ENCODE results near the gene NKX2-4. TPM values are rescaled to one million over a fixed set of nuclear protein-coding genes. Genes with fewer than 3 reads are reported as not detected.

Gene NKX2-4
- total RNA-seq, 4 donors from 2014 or later = not detected

DNA sequence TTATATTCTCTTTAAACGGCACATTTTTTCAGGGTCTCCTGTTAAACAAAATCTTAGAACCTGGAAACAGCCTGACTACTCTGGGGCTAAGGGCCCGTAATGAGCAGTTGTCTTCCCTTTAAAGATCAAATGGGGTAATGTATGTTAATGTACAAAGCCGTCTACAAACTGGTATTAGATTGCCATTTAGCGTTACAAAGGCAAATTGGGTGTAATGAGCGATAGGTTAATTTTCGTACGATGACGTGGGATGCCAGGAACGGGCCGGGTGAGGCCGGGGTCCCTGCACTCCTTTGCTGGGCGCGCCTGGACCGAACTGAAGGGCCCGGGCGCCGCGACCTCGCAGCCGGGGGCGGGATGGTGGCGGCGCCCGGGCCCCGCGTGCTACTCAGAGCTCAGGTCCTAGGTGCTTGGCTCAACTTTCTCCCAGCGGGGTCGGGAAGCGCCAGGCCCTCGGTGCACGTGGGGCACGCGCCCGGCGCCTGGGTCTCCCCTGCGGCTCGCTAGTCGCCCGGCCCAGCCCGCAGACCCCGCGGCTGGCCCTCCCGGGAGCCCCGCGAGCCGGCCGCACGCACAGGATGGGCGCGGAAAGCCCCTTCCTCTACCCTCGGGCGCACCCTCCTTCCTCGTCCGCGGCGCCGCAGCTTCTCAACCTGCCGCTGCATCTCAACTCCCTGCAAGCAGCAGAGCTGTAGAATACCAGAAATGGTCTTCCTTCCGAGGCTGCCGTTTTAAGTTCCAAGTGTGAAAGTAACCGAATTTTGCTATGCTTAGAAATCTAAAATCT, 5.9 kb downstream of the NKX2-4 start:
- no peak overlapping the region for H3K4me3 ChIP-seq (ENCODE audit: low read depth, poor library complexity, severe bottlenecking)
- intact Hi-C loops (cut with DNase I; ENCODE audit: low total_unique reads) = no loop called here
- WGBS, 2 donors = 43 to 47% methylated on average over 59 to 60 of the region's 61 CpGs
- no peak for DNase-seq (ENCODE audit: low spot score in 2 of 2)
- TF ChIP-seq, protein P1, sequence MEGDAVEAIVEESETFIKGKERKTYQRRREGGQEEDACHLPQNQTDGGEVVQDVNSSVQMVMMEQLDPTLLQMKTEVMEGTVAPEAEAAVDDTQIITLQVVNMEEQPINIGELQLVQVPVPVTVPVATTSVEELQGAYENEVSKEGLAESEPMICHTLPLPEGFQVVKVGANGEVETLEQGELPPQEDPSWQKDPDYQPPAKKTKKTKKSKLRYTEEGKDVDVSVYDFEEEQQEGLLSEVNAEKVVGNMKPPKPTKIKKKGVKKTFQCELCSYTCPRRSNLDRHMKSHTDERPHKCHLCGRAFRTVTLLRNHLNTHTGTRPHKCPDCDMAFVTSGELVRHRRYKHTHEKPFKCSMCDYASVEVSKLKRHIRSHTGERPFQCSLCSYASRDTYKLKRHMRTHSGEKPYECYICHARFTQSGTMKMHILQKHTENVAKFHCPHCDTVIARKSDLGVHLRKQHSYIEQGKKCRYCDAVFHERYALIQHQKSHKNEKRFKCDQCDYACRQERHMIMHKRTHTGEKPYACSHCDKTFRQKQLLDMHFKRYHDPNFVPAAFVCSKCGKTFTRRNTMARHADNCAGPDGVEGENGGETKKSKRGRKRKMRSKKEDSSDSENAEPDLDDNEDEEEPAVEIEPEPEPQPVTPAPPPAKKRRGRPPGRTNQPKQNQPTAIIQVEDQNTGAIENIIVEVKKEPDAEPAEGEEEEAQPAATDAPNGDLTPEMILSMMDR (IDR thresholded peaks at IDR 0.05) = no peak
- no peak for TF ChIP-seq POLR2A (IDR thresholded peaks at IDR 0.05)

GRCh38 chr20:21390768-21391167, 6.6 kb downstream of the NKX2-4 start:
- intact Hi-C loops (cut with DNase I; ENCODE audit: low total_unique reads) = no loop called here
- WGBS, 2 donors = 94 to 95% methylated on average over 7 of the region's 7 CpGs
- TF ChIP-seq POLR2A (IDR thresholded peaks at IDR 0.05) = no peak
- TF ChIP-seq, protein P1 (IDR thresholded peaks at IDR 0.05) = no peak
- no peak for DNase-seq (ENCODE audit: low spot score in 2 of 2)
- H3K4me3 ChIP-seq (ENCODE audit: low read depth, poor library complexity, severe bottlenecking) = no peak overlapping the region

GRCh38 chr20:21389368-21389767, 8.0 kb downstream of the NKX2-4 start:
- no peak for DNase-seq (ENCODE audit: low spot score in 2 of 2)
- no peak overlapping the region for H3K4me3 ChIP-seq (ENCODE audit: low read depth, poor library complexity, severe bottlenecking)
- intact Hi-C loops (cut with DNase I; ENCODE audit: low total_unique reads) = no loop called here
- TF ChIP-seq, protein P1 (IDR thresholded peaks at IDR 0.05) = no peak
- 0 to 2% methylated on average over 1 of the region's 1 CpG for WGBS, 2 donors

DNA sequence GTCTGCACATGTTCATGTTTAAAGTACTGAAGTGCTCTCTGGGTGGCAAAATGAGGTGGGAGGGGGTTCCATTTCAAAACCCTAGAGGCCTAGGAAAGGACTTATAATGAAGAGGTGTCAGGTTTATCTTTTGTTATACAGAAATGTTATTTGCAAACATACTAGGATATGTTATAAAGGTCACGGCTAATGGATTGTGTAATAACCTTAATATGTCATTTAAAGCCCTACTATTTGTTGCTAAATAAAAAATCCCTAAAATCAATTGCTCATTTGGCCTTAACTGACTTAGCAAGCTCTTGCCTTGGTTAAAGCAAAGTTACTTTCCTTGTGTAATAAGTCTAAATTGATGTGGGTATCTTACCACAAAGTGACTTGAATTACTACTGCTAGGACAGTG, 8.8 kb downstream of the NKX2-4 start:
- WGBS, 2 donors = 94 to 97% methylated on average over 1 of the region's 1 CpG
- no peak for DNase-seq (ENCODE audit: low spot score in 2 of 2)
- intact Hi-C loops (cut with DNase I; ENCODE audit: low total_unique reads) = no loop called here
- H3K4me3 ChIP-seq (ENCODE audit: low read depth, poor library complexity, severe bottlenecking) = no peak overlapping the region
- TF ChIP-seq, protein P1 (IDR thresholded peaks at IDR 0.05) = no peak
- no peak for TF ChIP-seq POLR2A (IDR thresholded peaks at IDR 0.05)

DNA sequence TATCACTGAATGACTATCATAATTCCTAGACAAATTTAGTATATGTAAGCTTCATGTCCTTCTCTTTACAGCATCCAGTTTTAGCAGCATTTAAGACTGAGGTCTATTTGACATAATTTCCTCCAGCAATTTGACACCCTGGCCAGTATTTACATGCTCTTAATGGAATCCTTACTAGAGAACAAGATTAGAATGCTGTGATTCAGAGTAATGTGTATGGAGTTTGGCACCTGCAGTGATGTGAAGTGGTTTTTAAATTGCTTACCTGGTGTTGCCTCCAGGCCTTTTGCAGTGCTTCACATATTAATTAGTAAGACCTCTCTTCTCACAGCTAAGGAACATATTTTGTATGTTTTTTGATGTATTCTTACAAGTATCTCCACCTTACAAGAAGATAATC, 9.8 kb downstream of the NKX2-4 start:
- H3K4me3 ChIP-seq (ENCODE audit: low read depth, poor library complexity, severe bottlenecking) = no peak overlapping the region
- DNase-seq (ENCODE audit: low spot score in 2 of 2) = no peak
- intact Hi-C loops (cut with DNase I; ENCODE audit: low total_unique reads) = no loop called here
- no peak for TF ChIP-seq POLR2A (IDR thresholded peaks at IDR 0.05)
- TF ChIP-seq, protein P1 (IDR thresholded peaks at IDR 0.05) = no peak

DNA sequence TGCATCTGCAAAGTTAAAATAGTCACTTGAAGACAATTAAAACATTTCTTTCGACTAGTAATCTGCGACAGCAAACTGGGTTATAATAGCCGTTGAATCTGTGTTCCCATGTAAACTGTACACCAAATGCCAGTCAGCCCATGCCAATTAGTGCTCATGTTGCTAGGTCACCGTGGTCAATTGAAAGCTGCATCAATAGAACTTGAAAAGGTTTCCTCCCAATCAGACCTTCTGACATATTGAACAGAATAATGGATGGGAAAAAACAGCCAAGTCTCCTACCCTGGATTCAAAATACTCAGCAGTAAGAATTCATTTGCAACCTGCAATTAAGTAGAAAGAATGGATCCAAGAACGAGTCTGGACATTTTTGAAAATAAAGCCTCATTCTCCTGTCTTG, 11.2 kb downstream of the NKX2-4 start:
- intact Hi-C loops (cut with DNase I; ENCODE audit: low total_unique reads) = no loop called here
- WGBS, 2 donors = 96 to 97% methylated on average over 5 of the region's 5 CpGs

More for the DNA sequence above, 11.2 kb downstream of the NKX2-4 start:
- no peak for DNase-seq (ENCODE audit: low spot score in 2 of 2)
- no peak overlapping the region for H3K4me3 ChIP-seq (ENCODE audit: low read depth, poor library complexity, severe bottlenecking)
- TF ChIP-seq, protein P1 (IDR thresholded peaks at IDR 0.05) = no peak
- no peak for TF ChIP-seq POLR2A (IDR thresholded peaks at IDR 0.05)
